RPMI8226 (cell line): ENCODE measurements around the gene ATRAID.
"Not testable (repeated sequence)": the region's sequence is repeated elsewhere in the genome, so short reads cannot be mapped to it uniquely, and the experiment has no call there.

ENCODE experiments used
- DNase-seq: peaks from one replicate; pipeline ENCODE4 v3.0.0-alpha.2; 2015

The ATRAID gene

DNA sequence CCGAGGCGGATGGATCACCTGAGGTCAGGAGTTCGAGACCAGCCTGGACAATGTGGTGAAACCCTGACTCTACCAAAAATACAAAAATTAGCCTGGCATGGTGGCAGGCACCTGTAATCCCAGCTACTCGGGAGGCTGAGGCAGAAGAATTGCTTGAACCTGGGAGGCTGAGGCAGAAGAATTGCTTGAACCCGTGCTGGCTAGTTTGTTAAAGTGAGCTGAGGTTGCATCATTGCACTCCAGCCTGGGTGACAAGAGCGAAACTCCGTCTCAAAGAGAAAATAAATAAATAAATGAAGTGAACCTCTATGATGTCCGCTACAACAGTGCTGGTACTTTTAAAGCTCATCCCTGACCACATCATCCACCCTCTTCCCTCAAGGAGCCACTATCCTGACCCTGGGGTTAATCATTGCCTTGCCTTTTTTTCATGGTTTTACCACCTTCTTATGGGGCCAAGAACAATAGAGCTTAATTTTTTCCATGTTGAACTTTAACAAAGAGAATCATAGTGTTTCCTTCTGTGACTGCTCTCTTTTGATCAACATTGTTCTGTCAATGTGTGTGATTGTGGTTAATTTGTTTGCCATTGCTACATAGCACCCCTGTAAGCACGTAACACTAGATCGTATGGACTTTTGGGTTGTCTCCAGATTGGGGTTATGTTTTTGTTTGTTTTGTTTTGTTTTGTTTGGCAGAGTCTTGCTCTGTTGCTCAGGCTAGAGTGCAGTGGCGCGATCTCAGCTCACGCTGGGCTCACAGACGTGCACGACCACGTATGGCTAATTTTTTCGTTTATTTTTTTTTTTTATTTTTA, 17.1 kb upstream of the ATRAID start:
- DNase-seq, result no peak

DNA sequence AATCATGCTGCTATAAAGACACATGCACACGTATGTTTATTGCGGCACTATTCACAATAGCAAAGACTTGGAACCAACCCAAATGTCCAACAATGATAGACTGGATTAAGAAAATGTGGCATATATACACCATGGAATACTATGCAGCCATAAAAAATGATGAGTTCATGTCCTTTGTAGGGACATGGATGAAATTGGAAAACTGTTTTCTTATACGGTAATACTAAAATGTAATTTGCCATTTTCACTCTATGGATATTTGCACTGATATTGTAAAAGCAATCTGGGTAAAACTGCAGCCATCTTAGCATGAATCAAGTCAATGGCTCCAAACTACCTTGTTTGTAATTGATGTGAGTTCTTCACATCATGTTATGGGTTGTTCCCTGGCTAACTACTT, 16.0 kb upstream of the ATRAID start:
- not testable (repeated sequence) for DNase-seq

DNA sequence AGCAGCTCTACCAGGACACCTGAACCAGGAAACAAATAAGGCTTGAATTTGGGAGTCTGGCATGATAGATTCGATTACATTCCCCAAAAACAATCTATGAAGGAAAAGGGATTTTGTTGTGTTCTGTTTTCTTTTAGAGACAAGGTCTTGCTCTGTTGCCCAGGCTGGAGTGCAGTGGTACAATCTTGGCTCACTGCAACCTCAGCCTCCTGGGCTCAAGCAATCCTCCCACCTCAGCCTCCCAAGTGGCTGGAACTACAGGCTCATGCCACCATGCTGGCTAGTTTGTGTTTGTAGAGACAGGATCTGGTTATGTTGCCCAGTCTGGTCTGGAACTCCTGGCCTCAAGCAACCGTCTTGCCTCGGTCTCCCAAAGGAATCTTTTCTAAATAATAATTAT, 13.8 kb upstream of the ATRAID start:
- DNase-seq, result not testable (repeated sequence)

DNA sequence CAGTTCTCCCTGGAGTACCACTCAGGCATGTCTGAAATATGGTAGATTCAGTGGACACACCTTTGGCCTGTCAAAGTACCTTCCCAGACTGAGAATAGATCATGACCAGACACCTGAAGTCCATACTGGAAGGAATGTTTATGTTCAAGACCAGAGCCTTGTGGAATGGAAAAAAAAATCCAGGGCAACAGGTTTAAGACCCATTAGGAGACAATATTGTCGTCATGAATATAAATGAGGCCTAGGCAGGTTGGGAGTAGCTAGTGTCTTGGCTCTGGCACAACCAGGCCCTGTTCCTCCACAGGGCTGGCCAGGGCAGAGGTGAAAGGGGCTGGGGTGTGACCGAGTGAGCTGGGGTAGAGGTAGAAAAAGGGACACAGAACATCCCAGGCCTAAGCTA, 13.2 kb upstream of the ATRAID start:
- DNase-seq, result no peak

DNA sequence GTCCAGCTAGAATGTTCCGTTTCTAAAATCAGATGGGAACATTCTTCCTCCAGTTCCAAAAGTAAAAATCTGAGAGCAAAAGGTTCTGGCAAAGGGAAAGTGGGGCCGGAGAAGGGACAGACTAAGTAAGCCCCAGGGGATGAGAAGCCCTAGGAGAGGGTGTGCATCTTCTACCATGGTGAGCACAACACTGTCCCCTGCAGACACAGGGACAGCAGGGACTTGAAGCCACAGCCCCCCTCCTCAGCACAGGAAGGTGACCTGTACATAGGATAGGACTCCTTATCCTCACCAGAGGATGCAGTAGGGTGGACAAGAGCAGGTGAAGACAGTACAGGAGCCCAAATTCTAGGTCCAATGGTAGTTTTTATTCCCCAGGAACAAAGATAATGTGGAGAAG, 12.6 kb upstream of the ATRAID start:
- DNase-seq, result no peak

DNA sequence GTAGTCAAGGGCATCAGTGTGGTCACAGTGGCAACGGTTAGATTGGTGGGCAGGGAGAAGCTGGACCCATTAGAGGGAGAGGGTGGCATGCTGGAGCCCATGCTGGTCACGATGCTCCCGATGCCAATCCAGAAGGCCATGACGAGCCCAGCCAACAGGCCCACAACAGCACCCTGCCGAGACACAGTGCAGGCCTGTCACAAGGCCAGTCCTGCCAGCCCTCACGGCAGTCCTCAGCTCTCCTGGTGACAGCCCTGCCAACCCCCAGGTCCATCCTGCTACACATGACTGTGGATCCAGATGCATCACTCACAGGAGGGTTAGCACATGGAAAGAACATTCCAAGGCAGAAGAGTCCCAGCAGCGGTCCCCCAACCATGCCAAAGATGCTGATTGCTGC, 10.2 kb upstream of the ATRAID start:
- no peak for DNase-seq

DNA sequence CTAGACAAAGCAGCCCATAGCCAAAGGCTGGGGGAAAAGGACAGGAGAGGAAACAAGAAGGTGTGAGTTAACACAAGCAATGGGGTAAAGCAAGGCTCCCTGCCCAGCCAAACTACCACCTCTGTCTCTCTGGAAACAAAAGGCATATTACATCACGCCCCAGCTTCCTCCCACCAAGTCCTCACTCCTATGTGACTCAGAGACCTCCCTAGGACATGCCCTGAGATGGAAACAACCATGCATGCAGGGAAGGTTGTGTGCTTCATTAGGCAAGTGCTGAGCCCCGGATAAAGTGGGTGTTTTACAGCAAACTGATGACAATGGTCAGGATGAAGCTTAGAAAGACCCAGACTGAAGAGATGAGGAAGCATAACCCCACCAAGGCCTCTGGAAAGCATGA, 9.0 kb upstream of the ATRAID start:
- no peak for DNase-seq

DNA sequence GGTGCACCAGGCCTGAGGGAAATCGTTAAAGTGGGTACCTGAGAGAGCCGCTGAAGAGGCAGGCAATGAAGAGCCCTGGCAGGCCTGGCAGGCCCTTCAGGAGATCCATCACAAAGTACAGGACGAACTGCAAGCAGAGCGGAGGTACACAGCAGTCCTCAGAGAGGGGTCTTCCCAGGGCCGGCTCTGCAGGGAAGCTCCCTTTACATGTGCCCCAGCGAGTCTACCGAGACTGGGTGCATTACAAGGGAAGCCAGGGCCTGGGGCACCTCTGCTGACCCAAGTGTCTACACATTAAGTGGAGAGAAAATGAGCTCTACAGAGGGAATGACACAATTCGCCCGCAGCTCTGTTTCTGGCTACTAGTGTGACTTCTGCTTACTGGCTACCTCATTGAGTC, 8.1 kb upstream of the ATRAID start:
- DNase-seq, result no peak

DNA sequence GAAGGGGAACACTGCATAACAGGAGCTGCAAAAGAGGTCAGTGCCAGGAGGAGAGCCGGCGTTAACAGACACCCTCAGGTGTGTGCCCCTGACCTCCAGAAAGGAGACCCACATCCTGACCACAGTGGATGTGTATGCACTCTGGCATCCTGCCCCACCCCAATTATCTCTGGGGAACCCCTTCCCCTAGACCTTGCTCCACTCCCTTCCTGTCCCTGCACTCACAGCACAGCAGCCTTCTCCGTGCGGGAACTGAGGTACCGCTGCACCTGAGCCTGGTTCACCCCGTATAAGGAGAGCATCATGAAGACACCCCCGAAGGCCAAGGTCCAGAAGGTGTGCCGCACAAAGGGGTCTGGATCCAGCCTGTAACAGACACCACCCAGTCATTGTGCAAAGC, 7.3 kb upstream of the ATRAID start:
- DNase-seq, result no peak

DNA sequence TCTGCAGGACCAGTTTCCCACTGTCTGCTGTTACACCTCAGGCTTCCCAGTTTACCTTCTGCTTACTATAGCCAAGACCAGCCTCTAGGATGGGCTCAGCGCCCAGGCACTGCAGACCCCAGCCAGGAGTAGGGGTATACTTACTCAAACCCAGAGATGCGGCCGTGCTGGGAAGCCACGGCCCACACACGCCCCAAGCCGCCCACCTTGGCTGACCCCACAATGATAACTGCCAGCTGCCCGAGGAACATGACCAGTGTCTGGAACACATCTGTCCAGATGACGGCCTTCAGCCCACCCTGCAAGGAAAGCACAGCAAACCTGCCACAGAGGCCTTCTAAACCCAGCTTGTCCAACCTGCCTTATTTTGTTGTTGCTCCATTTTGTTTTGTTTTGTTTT, 6.6 kb upstream of the ATRAID start:
- DNase-seq, result no peak

DNA sequence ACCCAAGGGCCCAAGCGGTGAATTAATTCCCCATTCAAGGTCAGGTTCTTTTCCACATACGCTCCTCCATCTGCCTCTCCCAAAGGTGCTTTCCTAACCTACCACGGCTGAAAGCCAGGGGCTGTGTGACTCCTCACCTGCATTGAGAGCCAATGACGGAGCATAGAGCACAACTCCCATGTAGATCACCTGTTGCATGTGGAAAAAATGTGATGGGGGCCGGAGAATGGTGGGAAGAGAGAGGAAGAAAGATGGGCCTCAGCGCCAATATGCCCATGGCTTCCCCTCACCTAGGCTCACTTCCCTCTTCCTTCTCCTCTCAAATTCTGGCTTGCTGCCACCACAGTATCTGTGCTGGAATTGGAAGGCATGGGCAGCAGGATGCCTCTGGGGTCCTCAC, 5.5 kb upstream of the ATRAID start:
- DNase-seq, result no peak

DNA sequence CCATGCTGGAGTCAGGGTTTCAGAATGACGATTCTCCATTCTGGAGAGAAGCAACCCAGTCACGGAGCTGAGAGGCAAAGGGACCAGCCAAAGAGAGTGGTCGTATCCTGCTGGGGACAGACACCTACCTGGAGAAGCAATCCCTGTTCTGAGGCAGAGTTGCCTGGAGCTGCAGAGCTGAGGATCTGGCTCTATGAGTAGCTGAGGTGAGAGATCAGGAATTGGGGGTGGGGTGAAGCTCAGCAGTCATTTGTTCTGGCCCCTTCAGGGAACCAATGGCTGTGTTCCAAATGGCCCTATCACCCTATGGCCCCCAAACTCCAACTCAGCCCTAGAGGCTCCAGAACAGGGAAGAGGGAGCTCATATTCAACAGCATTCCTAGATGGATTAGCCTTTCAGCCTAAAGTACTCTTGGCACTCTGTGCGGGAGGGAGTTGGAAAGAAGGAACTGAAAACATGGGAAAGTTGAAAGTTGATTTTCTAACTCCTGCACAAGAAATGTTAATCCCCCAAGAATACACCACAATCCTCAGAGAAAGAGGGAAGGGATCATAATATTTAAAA, 3.3 kb upstream of the ATRAID start:
- DNase-seq, result no peak

DNA sequence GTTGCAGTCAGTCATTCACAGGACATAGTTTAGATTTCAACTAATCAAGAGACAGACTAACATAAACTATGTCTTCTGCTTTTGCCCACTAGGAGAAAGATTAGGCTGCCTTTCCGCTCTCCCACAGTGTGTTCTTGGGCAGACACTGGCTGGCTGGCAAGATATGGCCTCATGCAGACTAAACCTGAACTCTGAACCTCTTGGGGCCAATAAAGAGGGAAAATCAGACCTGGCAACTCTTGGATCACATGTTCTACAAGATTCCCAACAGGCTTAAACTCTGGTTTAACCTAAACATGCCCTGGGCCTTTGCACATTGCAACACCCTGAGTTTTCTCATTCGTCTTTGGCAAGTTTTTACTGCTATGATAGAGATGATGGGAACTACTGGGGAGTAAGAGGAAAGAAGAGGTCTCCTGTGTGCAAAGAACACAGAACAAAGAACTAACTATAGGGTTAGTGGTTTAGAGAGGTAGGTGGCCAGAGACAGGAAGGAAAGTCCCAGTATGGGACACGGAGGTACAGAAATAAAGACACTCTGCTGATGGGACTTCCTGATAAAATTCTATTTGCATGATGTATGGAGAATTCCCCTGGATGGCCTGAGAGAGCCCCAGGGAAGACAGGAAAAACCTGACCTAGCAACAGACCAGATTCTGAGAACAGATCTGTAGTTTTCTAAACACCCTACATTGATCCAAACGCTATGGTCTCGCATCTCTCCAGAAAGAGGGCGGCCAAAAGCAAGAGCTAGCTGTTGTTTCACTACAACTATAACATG, 2.0 kb upstream of the ATRAID start:
- no peak for DNase-seq

DNA sequence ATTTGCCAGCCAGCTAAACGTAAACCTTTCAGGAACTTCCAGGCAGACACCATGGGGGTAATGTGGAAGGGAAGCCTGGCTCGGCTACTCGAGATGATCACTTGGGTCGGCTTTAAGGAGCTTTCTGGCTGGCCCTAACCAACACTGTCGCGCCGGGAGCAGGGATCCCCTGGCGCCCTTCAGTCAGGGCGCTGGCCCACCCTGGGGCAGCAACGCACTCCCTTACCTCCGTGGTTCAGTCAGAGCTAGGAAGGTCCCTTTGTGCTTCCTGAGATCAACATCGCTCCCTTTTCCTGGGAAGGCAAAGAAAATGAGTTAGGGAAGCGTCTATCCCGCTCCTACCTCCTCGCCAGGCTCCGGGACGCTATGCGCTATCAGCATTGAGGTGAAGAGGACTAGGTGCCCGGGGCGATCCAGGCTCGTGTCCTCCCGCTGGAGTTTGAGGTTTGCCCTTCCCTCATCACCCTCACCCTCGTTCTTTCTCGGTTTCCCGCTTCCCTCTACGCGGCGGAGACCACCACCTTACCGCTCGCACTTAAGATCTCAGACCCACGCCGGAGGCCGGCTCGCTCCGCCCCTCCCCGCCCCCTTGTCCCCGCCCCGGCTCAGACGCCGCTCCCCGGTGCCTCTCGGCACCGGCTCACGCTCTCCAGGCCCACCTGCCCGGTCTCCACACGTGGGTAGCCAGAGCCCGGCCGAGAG, 449 bp upstream of the ATRAID start:
- DNase-seq, result peak; percentile 11

DNA sequence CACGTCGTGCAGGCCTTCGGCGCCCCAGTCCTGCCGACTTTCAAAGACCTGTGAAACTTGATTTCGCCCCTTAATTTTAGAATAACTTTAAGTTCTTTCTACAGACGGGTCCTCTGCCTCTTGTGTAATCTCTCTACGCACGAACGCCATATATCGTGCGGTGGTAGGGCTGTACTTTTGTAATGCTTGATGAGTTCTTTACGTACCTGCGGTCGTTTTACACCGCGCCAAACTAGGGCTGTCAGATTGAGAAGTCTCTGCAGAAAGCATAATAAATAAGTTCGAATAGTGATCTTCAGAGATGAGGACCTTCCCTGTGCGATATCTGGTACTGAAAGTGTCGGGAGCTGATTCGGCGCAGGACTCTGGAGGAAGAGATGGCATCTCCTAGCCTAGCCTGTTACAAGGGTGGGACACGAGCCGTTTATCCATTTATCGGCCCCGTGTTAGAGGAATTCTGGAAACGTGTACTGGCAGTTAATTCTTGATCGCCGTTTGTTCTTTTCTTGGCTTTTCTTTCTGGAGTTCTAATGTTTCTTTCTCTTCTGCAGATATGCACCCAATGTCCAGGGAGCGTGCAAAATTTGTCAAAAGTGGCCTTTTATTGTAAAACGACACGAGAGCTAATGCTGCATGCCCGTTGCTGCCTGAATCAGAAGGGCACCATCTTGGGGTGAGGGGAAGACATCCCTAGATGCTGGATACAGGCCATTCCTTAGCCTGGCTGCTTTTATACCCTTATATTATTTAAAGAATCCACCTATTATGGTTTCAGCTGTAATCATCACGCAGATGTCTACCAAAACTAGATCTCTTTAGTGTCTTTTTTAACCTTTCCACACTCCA, 1.0 kb downstream of the ATRAID start:
- peak; percentile 40 for DNase-seq

DNA sequence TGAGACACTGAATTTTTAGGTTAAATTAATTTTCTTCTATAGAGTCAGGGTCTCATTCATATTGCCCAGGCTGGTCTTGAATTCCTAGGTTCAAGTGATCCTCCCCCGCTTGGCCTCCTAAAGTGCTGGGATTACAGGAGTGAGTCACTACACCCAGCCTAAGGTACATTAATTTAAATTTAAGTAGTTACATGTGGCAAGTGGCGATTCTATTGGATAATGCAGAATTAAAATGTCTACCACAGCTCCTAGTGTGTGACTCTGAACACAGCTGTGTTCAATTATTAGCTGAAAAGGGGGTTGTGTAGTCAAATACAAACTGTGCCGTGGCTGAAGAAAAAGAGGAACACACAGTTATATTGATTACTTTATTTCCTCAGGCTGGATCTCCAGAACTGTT, 3.1 kb downstream of the ATRAID start:
- DNase-seq, result no peak

DNA sequence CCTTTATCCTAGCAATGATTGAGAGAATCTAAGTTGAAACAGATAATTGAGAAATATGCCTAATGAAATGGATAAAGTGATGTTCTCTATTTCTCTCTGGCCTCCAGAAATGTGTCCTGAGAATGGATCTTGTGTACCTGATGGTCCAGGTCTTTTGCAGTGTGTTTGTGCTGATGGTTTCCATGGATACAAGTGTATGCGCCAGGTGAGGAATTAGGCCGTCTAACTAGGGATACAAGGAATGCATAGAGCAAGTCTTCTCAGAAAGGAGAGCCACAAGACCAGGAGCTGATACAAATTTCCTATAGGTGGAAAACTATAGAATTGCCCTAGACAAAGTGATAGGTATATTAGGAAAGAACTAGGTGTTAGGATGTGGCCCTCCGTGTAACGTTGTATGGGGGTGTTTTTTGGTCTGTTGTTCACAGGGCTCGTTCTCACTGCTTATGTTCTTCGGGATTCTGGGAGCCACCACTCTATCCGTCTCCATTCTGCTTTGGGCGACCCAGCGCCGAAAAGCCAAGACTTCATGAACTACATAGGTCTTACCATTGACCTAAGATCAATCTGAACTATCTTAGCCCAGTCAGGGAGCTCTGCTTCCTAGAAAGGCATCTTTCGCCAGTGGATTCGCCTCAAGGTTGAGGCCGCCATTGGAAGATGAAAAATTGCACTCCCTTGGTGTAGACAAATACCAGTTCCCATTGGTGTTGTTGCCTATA, 4.7 kb downstream of the ATRAID start:
- no peak for DNase-seq

DNA sequence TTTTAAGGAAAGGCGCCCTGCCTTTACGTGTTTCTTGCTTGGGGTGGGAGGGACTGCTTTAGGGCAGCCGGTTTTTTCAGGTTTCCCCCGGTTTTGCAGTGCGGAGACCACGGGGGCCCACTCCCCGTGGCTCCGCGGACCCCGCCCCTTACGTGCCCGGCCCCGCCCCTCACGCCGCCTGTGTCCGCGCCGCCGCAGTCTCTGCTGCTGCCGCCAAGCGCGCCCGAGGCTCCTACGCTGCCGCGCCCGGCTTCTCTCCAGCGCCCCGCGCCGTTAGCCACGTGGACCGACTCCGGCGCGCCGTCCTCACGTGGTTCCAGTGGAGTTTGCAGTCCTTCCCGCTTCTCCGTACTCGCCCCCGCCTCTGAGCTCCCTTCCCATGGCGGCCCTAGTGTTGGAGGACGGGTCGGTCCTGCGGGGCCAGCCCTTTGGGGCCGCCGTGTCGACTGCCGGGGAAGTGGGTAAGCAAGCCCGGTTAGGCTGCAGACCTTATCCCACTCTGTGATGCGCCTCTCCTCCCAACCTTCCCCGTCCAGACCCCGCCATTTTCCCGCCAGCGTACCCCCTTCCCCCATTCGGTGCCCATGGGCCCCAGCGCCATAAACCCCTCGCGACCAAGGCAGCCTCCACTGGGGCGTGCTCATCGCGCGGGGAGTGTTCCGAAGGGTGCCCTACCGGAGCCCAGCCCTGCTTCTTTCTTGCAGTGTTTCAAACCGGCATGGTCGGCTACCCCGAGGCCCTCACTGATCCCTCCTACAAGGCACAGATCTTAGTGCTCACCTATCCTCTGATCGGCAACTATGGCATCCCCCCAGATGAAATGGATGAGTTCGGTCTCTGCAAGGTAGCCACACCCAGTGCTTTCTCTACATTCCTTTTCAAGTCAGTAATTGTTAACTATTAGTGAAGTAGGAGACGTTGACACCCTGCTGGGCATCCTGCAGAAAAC, 5.6 kb downstream of the ATRAID start, which contains the start of gene CAD:
CAD (plus strand) TSS at position 197 of the 949 bp plus-strand sequence; CDS start at position 380, 183 bp downstream.
- peak; percentile 94 for DNase-seq

DNA sequence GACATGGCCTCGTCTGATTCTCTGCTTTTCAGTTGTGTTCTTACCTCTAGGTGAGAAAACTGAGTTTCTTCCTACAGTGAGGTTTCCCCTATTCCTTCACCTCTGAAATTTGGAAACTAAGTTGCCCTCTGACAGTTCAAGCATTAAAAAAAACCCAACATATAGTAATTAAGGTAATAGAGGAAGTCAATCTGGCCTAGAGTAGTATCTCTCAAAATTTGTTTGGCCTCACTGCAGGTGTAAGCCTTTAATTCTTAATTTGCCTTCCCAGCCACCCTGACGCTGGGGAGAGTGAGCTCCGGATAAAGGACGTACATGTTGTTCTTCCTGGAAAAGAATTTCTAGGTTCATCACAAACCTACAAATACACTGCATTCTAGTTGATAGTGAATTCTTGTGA, 6.8 kb downstream of the ATRAID start:
- no peak for DNase-seq

DNA sequence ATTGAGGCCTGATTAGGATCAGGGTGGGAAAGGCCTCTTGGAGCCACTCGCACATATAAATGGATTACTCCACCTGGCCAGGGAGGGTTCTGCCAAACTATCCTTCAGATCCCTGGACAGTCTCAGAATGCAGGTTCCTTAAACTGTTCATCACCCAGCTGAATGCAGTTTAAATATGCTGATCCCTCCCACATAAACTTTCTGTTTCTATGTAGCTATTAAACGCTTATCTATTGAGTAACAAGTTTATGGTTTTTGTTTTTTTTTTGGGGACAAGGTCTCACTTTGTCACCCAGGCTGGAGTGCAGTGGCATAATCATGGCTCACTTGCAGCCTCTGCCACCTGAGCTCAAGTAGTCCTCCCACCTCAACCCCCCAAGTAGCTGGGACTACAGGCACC, 7.2 kb downstream of the ATRAID start:
- no peak for DNase-seq
